Endothelial cell of umbilical vein (primary cell): ENCODE measurements around the gene KIF3A.

Experiments
- CTCF ChIP-seq, 2 donors: IDR thresholded peaks; 1 replicate in 1 of 2; 2 replicates in 1 of 2; pipeline ENCODE4 v1.5.1; 2011; ENCODE audit warnings: low read length in 2 of 2, mild to moderate bottlenecking in 2 of 2, moderate library complexity in 2 of 2, control low read depth in 1 of 2, inconsistent platforms in 1 of 2, low read depth in 1 of 2; ENCODE audit not compliant: insufficient read depth in 1 of 2; ENCODE audit errors: extremely low read depth in 1 of 2
- POLR2A ChIP-seq: IDR thresholded peaks from 2 replicates; pipeline ENCODE4 v1.6.1; 2012; ENCODE audit warnings: low read depth, mild to moderate bottlenecking, control low read depth, low read length

DNA sequence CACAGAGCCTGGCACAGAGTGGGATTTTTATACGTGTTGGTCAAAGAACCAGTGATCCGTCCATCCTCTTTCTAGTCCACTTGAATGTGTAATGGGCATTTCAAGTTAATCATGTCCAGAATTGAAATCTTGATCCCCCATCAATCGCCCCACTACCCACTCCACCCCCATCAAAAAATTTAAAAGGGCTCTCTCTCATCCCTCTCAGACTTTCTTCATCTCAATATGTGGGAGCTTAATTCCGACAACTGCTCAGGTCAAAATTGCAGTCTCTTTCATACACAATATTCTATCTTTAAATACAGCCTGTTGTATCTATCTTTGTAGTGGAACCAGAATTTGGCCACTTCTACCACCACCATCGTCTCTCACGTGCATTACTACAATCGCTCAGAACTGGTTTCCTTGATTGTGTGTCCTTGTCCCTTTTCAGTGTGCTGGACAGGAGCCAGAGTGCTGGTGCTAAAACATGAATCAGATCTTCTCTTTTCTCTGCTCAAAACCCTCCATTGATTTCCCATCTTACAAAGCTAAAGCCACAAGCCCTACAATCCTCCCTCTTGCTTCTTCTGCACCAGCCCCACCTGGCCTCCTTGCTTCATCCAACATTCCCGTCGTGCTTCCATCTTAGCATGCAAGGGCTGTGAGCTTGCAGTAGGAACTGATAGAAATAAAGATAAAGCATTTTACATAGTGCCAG, 786 bp upstream of the KIF3A start:
- TF ChIP-seq CTCF (IDR thresholded peaks at IDR 0.05; ENCODE audit: extremely low read depth in 1 of 2, insufficient read depth in 1 of 2, low read depth in 1 of 2, low read length in 2 of 2) (no peak), POLR2A (no peak)
